A204.1 (cell line): ENCODE measurements around the gene CAMK1G.

Experiments
- FAIRE-seq: peaks from 2 replicates; lab custom pipeline; 2012; peaks lifted over from hg19 to GRCh38; lab: Jason Lieb, UNC

The CAMK1G gene

DNA sequence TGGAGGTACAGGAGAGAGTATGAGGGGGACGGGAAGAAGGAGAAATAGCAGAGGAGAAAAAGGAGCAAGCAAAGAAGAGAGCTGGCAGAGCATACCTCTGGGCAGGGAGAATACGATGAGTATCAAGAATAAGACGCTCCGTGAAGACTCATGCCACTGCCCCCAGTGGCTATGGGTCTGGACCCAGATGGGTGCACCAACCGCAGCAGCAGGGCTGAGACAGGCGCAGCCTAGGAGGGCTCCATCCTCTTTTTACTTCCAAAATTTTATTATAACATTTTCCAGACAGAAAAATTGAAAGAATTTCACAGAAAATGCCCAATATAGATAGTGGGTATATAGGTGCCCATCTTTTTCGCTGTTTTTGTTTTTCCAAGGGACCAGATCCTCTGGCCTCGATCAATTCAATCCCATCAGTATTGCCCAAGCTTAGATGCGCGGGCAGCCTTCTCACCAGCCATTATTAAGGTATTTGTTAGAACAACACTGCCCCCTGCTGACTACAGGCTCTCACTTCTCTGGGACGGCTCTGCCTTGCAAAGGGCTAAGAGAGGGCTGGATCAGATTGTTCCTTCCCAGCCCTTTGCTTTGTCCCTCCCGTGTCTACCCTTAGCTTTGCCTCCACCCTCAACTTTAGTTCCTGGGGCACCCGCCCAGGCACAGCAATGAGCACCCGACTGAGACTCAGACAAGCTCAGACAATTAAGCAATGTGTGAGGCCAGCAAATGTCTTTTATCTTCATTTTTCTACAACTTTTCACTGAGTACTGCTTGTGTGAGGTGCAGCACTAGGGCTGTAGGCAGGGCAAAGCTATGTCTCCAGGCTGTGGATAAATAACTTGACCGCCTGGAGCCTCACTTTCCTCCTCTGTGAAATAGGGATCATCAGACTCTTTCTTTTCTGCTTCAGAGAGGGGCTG lies 17.5 kb upstream of the CAMK1G start:
- peak; percentile 88 for FAIRE-seq

DNA sequence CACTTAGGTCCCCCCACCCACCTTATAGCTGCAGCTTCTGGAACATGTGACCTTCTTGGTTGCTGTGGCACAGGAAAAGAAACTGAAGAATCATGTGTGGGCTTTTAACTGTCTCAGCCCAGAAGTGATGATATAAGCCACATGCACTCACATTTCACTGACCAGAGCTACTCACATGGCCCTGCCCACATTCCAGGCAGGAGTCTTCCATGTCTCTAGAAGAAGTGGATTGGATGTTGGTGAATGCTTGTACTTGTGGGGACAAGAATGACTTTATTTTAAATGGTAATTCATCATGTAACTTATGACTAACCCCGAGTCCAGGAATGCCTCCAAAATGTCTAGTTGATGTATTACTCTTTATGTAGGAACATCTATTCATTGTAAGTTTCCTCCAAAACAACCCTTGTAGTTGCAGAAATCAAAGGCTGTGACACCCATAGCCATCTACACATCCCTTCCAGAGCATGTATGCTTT lies 15.8 kb upstream of the CAMK1G start:
- FAIRE-seq = no peak

DNA sequence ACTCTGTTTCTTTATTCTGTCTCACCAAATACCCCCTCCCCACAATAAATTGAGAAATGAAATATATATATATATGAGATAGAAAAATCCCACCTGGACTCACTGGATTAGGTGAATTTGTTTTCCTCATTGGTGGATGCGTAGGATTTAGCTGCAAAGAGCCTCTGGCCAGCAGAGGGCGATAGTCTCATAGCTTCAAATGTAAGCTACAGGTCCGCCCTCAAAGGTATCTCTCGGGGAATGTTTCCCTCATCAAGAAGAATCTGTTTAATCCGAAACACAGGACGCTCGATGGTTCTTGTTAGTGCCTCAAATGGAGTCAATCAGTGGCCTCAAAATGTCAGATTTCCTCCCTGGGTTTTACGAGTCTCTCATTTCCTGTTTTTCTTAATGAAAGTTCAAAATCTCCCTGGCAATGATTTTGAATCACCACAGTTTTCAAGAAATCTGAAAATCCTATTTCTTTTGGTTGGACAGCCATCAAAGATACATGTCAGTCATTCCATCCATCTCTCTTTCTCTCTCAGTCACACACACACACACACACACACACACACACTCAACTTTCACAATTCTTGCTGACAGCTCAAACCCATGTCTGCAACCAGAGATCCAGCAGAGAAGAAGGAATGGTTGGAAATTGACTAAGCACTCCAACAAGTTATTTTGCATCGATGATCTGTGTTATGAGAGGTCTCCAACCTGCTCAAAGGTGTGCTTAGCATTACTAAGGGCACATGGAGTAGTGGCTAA lies 13.9 kb upstream of the CAMK1G start:
- FAIRE-seq = peak; percentile 94

DNA sequence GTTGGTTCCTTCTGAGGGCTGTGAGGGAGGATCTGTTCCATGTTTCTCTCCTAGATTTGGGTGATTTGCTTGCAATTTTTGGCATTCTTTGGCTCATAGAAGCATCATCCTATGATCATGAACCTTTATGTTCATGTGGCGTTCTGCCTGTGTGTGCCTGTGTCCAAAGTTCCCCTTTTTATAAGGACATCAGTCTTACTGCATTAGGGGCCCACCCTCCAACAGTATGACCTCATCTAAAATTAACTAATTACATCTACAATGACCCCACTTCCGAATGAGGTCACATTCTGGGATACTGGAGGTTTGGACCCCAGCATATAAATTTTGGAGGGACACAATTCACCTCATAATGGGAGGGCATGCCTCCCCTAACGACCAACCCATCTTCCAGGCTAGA lies 12.8 kb upstream of the CAMK1G start:
- no peak for FAIRE-seq

DNA sequence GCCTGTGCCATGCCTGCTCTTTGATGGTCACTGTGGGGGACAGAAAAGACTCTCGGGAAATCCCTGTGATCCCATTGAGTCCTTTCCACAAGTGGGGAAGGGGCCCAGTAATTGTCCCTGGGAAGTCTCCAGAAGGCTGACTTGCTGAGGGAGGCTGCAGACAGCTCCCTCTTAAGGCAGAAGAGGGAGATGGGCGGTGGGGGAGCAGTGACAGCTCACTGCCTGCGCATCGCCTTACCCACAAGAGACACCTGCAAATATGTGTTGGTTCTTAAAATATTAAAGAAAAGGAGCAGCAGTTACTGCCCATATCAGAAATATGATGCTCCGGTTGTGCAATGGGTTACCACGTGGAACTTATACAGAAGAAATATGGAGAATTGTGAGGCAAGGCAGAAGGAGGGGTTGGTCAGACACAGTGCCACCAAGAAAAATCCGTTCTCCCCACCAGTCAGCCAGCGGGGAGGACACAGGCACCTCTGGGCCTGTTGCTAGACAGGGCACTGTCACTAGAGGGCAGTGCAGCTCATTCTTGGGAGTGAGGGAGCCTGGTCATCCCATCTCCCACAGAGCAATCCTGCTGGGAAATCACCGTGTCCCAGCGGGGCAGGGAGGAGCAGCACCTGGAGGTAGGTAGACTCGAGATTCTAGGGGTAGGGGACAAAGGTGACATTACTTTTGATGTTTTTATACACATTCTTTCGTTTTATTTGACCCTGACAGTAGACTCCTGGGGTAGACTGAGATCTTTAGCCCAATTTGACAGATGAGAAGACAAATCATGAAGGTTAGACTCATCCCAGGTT lies 6.9 kb upstream of the CAMK1G start:
- FAIRE-seq = no peak

DNA sequence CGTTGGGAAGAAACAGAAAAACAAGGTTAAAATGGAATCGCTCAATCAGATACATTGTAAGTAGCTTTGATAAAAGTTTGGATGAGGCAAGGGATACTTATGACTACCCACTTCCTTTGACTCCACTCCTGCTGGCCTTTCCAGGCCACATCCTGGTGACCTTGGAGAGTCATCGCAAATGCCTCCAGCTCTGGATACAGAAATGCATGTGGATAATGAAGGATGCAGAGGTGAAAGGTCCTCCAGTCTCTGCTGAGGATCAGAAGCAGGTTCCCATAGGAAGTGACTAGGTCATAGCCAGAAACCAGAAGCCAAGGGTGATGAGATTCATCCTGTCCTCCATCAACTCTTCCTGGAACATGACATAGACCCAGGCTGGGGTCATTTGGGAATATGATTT lies 6.2 kb upstream of the CAMK1G start:
- FAIRE-seq = no peak

DNA sequence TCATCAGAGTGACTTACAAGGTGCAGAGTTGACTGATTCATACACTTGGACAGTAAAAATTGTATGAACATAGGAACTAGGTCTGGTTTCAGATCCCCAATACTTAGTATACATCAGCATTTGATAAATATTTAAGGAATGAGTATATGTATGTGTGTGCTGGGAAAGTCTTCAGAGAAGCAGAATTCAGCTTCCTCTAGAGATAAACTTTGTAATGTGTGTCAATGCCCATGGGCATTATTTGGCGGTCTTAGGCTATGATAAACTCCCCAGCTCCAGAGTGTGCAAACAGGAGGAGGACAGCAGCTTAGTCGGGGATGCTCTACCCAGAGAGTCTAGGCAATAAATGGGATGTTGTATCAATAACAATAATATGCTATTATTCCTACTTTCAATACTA lies 2.9 kb upstream of the CAMK1G start:
- FAIRE-seq = no peak

DNA sequence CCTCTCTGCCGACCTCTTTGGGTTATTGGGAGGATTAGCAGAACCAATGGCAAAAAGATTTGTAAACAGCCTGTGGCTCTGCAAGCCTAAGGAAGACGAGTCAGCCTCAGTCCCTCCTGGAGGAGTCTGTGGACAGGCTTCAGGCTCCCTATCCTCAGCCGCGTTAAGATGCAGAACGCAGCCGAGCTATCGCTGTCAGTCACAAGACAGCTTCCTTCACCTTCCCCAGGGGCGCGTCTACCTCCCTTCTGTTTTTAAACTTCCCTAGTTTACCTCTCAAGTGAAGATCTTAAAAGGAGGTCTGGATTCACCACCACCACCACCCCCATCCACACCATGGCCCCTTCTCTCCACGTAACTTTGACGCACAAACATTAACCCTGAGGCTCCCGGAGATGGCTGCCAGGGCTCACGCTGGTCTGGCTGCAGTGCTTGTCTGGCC lies 738 bp downstream of the CAMK1G start:
- FAIRE-seq = no peak

DNA sequence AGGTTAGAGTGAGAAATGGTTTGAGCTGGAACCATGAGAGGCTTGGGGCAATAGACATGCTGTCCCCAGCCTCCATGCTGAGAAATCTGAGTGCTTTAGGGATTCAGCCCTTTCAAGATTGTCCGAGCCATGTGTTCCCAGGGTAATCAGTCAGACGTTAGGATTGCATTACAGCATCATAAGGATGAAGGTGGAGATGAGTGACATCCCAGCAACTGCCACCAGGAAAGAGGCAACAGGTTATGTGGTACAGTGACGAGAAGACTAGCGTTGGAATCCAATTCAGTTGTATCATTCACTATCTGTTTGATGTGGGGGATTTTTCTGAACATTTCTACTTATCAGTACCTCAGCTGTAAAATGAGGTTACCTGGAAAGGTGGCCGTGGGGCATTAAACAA lies 1.7 kb downstream of the CAMK1G start:
- no peak for FAIRE-seq

DNA sequence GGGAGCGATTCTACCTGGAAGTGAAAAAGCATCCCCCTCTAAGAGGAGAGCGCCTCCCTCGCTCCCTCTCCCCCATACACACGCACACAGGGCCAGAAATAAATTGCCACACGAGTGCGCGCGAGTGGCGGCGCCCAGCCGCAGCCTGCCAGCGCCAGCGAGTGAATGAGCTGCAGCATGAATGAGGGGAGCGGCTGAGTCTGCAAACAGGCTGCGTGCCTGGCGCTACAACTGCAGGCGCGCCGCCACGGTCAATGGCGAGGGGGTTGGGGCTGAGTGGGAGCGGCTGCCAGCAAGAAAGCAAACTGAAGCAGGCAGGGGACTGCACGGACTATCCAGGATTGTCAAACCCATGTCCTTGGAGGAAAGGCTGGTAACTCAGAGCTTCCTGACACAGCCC lies 2.2 kb downstream of the CAMK1G start:
- no peak for FAIRE-seq

DNA sequence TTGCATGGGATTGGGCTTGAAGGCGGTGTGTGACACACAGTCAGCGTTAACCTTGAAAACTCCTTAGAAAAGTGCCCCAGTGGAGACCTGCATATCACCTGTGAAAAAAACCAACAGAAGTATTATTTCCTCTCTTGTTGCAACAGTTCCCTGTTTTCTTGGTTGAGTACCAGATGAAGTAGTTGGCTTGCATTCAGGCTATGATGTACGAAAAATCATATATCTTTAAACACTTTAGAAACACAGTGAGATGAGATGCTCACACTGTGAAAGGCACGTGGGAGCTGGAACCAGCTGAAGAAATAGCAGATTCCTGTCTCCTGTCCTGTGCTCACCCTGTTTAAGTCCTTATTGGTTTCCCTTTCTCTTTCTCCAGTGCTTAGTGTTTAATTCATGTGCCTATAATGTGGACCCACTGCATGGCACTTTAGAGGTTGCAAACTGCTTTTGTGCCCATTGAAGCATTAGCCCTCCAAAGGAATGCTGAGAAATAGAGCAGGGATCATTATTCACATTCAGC lies 2.8 kb downstream of the CAMK1G start:
- no peak for FAIRE-seq

DNA sequence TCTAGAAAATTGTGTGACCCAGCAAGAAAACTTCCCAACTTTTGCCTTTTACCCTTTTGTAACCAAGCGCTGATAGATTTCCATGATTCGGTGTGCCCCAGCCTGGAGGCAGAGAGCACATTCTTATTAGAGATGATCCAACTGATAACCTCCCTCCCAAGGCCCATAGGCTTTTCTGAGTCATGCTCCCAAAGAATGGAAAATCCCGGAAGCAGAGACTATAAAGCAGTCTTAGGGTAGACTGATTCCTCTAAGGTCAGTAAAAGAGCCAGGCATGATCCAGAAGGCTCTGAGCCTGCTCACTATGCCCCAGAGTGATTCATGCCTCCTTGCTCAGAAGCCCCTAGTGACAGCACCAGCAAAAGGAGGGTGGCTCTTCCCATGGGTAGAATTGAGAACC lies 4.3 kb downstream of the CAMK1G start:
- no peak for FAIRE-seq

DNA sequence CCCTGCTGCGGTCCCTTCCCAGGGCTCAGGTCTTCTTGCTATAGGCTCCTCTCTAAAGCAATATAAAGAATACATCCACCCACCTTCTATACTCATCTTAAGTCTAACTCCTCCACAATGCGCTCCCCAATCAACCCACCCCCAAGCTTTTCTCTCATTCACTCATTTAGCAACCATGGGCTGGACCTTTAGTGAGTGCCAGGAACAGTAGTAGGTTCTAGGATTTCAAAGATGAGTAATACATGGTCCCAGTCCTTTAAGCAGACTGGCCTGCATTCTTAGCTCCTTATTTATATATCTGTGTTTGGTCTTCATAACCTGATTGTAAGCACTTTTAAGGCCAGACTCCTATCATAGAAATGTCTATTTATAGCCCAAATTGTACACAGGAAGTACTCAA lies 5.9 kb downstream of the CAMK1G start:
- no peak for FAIRE-seq

DNA sequence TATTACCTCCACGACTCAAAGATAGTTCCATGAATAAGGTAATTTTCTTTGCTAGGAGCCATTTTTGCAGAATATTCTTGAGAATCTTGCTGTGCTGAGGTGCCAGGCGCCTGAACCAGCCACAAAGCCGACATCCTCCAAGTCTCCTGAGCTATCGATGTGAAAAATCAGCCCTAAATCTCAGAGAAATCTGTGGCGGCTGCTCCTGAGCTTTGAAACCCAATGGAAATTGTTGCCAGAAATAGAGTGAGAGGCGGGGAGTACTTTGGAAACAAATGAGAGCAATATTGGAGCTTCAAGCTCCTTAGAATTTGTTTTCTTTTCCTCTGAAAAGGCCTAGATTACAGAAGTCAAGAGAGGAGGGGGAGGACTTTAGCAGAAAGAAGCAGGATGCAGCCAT lies 6.3 kb downstream of the CAMK1G start:
- FAIRE-seq = no peak

DNA sequence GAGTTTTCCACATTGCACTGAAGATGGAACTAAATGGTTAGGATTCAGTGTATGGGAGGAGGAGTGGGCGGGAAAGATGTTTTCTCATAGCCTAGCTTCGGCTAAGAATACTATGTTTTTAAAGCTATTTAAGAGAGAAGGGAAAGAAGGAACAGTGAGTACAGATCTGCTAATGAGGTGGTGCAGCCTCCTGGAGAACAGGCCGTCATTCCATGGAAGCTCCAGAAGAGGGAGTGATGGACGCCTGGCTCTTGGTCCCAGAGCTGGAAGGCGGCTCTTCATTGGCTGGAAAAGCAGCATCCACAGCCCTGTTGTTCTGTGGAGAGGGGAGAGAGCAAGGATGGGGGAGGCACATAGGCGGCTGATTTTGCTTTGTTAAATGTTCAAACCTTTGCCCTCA lies 6.9 kb downstream of the CAMK1G start:
- no peak for FAIRE-seq

DNA sequence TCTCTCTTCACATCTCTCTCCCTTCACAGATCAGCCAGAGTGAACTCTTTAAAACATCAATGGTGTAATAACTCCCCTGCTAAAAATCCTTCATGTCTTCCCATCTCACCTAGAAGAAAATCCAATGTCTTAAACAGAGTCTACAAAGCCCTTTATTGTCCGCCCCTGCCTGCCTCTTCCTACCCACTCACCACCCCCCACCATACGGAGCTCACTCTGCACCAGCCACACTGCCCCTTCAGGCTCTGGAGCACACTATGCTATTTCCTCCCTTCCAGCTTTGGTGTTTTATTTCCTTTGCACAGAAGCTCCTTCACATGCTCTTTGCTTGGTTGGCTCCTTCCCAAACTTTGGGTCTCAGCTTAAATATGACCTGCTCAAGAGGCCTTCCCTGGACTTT lies 10.2 kb downstream of the CAMK1G start:
- no peak for FAIRE-seq

DNA sequence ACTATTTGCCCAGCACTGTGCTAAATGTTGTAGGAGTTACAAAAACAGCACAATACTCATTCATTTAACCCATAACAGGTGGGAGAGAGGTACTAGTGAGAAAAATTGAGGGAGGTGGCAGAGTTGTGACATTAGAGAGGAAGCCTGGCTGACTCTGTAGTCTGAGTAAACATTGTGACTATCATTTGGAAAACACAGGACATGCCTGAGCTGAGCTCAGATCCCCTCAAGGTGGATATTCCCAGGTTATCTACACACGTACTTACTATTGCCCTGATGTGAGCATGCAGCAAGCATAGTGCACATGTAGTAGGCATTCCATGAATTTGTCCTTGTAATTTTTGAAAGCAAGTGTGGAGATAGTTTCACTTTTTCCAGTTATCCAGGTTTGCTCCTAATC lies 10.9 kb downstream of the CAMK1G start:
- FAIRE-seq = no peak

DNA sequence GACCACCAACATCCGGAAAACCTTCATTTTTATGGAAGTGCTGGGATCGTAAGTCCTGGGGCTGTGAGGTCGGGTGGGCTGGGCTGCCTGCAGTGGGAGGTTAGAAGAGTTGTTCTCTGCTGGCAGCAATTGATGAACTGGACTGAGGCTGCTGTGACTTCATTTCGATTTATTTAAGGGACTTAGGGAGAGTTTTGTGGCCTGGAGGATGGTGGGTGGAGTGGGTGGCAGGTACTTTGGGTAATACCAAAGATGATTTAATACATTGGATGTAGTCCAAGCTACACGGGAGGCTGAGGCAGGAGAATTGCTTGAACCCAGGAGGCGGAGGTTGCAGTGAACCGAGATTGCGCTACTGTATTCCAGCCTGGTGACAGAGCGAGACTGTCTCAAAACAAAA lies 11.5 kb downstream of the CAMK1G start:
- no peak for FAIRE-seq

DNA sequence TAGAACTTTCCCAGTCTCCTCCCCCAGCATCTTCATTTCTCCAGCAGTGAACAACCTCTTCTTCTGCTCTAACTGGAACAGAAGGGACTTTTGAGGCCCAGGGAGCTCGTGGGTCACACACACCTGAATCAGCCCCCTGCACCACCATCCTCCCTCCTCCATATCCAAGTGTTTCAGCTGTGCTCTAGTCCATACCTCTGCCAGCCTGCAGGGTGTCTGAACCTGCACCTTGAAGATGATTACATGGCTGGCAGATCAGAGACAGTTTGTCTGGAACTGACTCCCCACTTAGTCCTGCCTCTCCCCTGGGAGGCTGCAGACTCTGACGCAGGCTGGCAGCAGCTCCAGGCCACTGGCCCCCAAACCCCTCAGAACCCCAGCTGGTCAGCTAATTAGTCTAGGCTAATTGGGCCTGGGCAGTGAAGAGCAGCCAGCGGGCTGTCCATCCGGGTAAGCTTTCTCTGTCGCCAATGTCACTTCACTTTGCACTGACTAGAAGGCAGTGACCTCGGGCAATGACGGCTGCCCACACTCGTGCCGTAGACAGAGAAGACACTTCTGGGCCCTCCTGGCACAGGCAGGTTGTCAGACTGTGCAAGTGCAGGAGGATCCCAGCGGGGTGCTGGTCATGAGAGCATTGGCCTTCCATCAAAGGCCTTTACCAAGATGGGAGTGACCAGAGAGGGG lies 12.2 kb downstream of the CAMK1G start:
- no peak for FAIRE-seq

DNA sequence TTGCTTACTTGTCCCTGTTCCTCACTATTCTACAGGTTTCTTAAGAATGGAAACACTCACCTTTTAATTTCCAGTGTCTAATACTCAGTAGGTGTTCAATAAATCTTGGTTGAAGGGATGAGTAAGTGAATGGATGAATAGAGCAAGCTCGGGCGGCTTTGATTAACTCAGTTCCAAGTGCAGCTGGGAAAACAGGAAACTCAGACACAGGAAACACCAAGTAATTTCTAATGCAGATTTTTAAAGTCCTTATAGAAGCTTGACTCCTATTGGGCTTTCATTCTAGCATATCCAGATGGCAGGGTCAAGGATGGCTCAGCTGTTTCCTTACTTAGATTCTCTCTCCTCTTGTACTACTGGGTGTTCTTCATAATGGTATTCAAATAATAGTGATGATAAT lies 14.0 kb downstream of the CAMK1G start:
- FAIRE-seq = no peak

DNA sequence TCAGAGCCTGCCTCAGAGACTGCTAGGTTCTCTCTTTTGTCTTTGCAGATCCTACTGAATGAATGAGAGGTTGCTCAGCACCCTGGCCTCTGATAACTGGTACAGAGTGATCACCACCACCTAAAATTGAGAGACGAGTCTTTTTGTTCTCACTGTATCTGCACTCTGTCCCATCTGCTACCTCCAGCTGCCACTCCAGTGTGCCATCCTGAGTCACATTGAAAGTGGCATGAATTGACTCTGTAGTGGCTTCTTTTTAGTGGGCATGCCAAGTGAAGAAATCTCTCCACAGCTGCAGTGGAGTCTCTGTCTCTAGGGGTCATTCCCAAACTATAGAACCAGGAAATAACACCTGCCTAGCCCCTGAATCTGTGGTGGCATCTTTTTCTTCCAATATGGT lies 14.7 kb downstream of the CAMK1G start:
- FAIRE-seq = no peak

DNA sequence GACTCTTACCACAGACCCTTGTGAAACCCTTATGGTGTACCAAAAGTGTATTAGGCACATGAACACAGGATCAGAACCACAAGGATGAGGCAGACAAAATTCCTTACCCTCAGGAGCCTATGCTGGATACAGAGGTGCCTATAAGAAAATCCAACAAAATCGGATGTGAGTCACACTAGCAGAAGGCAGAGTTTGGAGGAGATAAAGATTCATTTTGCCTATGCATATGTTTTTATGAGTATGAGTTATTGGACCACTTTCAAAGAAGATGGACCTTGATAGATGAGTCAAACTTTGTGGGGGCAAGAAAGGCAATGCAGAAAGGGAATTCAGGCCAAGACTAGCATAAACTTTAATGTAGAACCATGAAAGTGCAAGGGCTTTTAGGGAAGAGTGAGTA lies 17.0 kb downstream of the CAMK1G start:
- no peak for FAIRE-seq
